ENCODE results near the gene HOXA7. TPM values are rescaled to one million over a fixed set of nuclear protein-coding genes. Genes with fewer than 3 reads are reported as not detected.

The HOXA7 gene
- total and polyA plus RNA-seq, 4 donors, result 1.0 to 2.2 (median 1.4) TPM

DNA sequence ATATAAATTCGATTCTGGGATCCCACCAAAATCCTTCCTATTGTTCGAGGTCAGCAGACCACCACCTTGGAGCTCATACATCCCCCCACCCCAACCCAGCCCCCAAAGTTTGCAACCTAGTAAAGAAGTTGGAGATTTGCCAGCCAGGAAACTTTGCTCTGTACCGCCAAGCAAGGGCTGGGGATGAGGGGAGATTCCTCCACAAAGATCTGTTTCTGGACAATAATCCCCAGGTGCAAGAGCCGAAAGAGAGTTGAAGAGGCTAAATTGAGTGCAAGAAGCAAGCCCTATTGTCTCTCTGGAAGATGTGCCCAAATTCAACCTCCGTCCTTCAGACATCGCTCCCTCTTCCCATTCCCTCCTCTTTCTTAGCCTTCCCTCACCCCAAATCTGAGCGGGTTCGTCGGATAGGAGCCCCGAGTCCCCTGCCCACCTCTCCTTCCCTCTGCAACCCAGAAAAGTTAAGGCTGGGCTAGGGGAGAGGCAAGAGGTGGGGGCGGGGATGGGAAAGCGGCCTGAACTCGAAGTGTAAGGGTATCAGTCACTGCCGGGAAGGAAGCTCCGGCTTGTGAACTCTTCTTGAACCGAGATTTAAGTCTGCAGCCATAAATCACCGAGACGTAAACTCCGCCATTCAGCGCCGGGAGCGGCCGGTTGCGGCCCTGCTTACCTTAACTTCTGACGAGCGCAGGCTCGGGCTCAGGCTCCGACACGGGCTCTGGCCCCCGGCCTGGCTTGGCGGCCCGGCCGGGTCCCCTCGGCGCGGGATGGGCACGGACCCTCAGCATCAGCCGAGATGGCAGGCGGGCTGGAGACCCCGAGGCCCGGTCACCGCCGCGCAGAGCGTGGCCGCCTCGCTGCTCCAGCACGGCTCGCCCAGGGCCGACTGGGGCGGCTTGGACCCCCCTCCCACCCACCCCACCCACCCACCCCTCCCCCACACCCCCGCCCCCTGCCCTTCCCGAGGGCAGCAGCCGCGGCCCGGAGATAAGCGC lies 43.2 kb downstream of the HOXA7 start:
- 35 to 60% methylated on average over 48 to 57 of the region's 57 CpGs for WGBS, 2 donors
- Histone ChIP-seq H3K27me3 (ENCODE audit: control insufficient read depth in 3 of 3, insufficient read depth in 3 of 3, low read length in 2 of 3) (peaks cover 0 to 51% (median 3%) of the 10 kb centered on the region in 3 donors), H3K4me1 (ENCODE audit: control insufficient read depth in 5 of 5, insufficient read depth in 5 of 5, low read length in 5 of 5) (peaks cover 0 to 43% (median 18%) of the 10 kb centered on the region in 5 donors), H3K9me3 (ENCODE audit: control insufficient read depth in 4 of 4, insufficient read depth in 3 of 4, low read length in 3 of 4) (no peaks in the 10 kb centered on the region), H3K27ac (ENCODE audit: low read depth in 1 of 2, low read length in 1 of 2) (peak overlapping the region; percentile 41 to 92), H3K9ac (ENCODE audit: insufficient read depth in 1 of 2, low read length in 2 of 2) (peak overlapping the region in 1 of 2 donors; percentile 95), H3K36me3 (ENCODE audit: control insufficient read depth in 4 of 4, insufficient read depth in 4 of 4, low read length in 4 of 4) (peaks cover 0 to 61% (median 6%) of the 10 kb centered on the region in 4 donors), H3K4me3 (peak overlapping the region; percentile 55)
- DNase-seq, result peak; percentile 88 to 96 (median 88)
- TF ChIP-seq, protein P1, sequence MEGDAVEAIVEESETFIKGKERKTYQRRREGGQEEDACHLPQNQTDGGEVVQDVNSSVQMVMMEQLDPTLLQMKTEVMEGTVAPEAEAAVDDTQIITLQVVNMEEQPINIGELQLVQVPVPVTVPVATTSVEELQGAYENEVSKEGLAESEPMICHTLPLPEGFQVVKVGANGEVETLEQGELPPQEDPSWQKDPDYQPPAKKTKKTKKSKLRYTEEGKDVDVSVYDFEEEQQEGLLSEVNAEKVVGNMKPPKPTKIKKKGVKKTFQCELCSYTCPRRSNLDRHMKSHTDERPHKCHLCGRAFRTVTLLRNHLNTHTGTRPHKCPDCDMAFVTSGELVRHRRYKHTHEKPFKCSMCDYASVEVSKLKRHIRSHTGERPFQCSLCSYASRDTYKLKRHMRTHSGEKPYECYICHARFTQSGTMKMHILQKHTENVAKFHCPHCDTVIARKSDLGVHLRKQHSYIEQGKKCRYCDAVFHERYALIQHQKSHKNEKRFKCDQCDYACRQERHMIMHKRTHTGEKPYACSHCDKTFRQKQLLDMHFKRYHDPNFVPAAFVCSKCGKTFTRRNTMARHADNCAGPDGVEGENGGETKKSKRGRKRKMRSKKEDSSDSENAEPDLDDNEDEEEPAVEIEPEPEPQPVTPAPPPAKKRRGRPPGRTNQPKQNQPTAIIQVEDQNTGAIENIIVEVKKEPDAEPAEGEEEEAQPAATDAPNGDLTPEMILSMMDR (IDR thresholded peaks at IDR 0.05; ENCODE audit: control extremely low read depth, extremely low read depth), result no peak
- ATAC-seq (ENCODE audit: insufficient read depth, low FRiP score), result peak; percentile 32

DNA sequence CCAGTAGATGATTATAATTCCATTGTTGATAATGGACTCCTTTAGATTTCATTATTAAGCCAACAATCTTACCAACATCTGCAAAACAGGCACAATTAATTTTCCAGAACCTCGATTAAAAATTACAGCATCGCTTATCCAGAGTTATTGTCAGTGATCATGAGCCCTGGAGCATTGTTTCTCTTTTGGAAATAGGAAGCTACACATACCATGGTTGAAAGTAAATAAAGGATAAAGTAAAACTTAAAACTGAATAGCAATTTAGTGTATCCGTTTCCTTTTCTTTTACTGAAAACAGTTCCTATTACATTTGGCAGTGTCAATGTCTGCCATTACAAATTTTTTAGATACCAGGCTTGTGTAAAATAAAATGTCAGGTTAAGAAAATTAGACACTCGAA lies 44.1 kb downstream of the HOXA7 start:
- Histone ChIP-seq H3K9me3 (ENCODE audit: control insufficient read depth in 4 of 4, insufficient read depth in 3 of 4, low read length in 3 of 4) (no peaks in the 10 kb centered on the region), H3K27ac (ENCODE audit: low read depth in 1 of 2, low read length in 1 of 2) (no peak overlapping the region), H3K9ac (ENCODE audit: insufficient read depth in 1 of 2, low read length in 2 of 2) (peak overlapping the region in 1 of 2 donors; percentile 95), H3K27me3 (ENCODE audit: control insufficient read depth in 3 of 3, insufficient read depth in 3 of 3, low read length in 2 of 3) (peaks cover 0 to 54% (median 6%) of the 10 kb centered on the region in 3 donors), H3K36me3 (ENCODE audit: control insufficient read depth in 4 of 4, insufficient read depth in 4 of 4, low read length in 4 of 4) (peaks cover 0 to 54% (median 6%) of the 10 kb centered on the region in 4 donors), H3K4me1 (ENCODE audit: control insufficient read depth in 5 of 5, insufficient read depth in 5 of 5, low read length in 5 of 5) (peaks cover 0 to 44% (median 18%) of the 10 kb centered on the region in 5 donors), H3K4me3 (no peak overlapping the region)
- peak in 1 of 3 donors; percentile 39 for DNase-seq
- 38 to 67% methylated on average over 4 of the region's 4 CpGs for WGBS, 2 donors
- ATAC-seq (ENCODE audit: insufficient read depth, low FRiP score), result no peak
- TF ChIP-seq, protein P1 (IDR thresholded peaks at IDR 0.05; ENCODE audit: control extremely low read depth, extremely low read depth), result no peak

DNA sequence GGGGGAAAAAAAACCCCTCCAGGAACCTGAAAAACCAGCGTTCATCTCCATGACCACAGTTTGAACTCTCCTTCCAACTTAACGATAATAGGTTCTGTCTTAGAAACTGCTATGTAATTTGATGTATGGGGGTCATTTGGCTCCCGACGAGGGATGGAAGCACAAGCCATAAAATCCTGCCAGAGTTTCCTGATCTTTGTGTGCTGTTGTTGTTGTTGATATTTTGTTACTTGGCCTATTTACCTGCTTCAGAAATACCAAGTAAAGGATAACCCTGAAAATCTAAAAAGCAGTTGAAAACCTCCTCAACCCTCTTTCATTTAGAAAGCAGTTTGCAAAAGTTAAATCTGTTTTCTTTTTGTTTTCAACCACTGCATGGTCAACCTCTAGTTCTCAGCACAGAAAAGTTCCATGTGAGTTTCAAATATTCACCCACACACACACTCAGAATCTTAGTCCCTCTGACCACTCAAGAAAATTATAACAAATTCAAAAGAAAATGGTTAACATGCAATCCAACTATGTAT lies 44.7 kb downstream of the HOXA7 start:
- Histone ChIP-seq H3K4me3 (no peak overlapping the region), H3K36me3 (ENCODE audit: control insufficient read depth in 4 of 4, insufficient read depth in 4 of 4, low read length in 4 of 4) (peaks cover 0 to 48% (median 6%) of the 10 kb centered on the region in 4 donors), H3K9ac (ENCODE audit: insufficient read depth in 1 of 2, low read length in 2 of 2) (peak overlapping the region; percentile 37 to 95), H3K27ac (ENCODE audit: low read depth in 1 of 2, low read length in 1 of 2) (no peak overlapping the region), H3K9me3 (ENCODE audit: control insufficient read depth in 4 of 4, insufficient read depth in 3 of 4, low read length in 3 of 4) (no peaks in the 10 kb centered on the region), H3K27me3 (ENCODE audit: control insufficient read depth in 3 of 3, insufficient read depth in 3 of 3, low read length in 2 of 3) (peaks cover 0 to 54% (median 3%) of the 10 kb centered on the region in 3 donors), H3K4me1 (ENCODE audit: control insufficient read depth in 5 of 5, insufficient read depth in 5 of 5, low read length in 5 of 5) (peaks cover 0 to 38% (median 18%) of the 10 kb centered on the region in 5 donors)
- ATAC-seq (ENCODE audit: insufficient read depth, low FRiP score), result no peak
- DNase-seq, result peak in 1 of 3 donors; percentile 87
- TF ChIP-seq, protein P1 (IDR thresholded peaks at IDR 0.05; ENCODE audit: control extremely low read depth, extremely low read depth), result no peak
- 34 to 50% methylated on average over 4 of the region's 4 CpGs for WGBS, 2 donors
